Right cardiac atrium (tissue), 5 donors: Measurements from ENCODE around the gene AGAP1. TPM values are rescaled to one million over a fixed set of nuclear protein-coding genes. Genes with fewer than 3 reads are reported as not detected.

Experiments used
- ATAC-seq, 2 donors: fragments of 200-7000 bp; cut with Tn5 transposase; one replicate each; pipeline versions ENCODE4 v1.8.0 to v1.9.1; 2020; ENCODE audit warnings: moderate library complexity in 2 of 2, mild to moderate bottlenecking in 1 of 2
- DNase-seq, 3 donors: peaks; one replicate each; pipeline ENCODE4 v3.0.0-alpha.2; 2020
- H3K27ac ChIP-seq: one replicate; pipeline ENCODE4 v1.5.1; 2013; ENCODE audit warnings: mild to moderate bottlenecking, low read length, control low read depth, moderate library complexity
- H3K27me3 ChIP-seq: one replicate; pipeline ENCODE4 v1.6.1; 2013; ENCODE audit not compliant: control insufficient read depth, insufficient read depth
- H3K4me1 ChIP-seq: one replicate; pipeline ENCODE4 v1.6.1; 2013; ENCODE audit warnings: low read length; ENCODE audit not compliant: control insufficient read depth, insufficient read depth
- H3K4me3 ChIP-seq: one replicate; pipeline ENCODE4 v1.5.1; 2013; ENCODE audit warnings: low read length, control low read depth
- H3K9me3 ChIP-seq: one replicate; pipeline ENCODE4 v1.6.1; 2013; ENCODE audit warnings: low read length; ENCODE audit not compliant: control insufficient read depth
- WGBS: extraction: QIAGEN DNeasy Blood & Tissue Kit; methylation state at CpG from one replicate; pipeline ENCODE4 v1.1.7; 2013; 5-methylcytosine and 5-hydroxymethylcytosine counted together
- intact Hi-C, 4 donors: fragments of 100-400 bp; cut with DNase I; formaldehyde crosslinking; loops; one replicate each; pipeline versions ENCODE4 v1.11.0 to v1.14.0; 2022 to 2023
- polyA plus RNA-seq: library from polyadenylated mRNA; stranded (reverse); fragments of 200-250 nt; gene quantifications from one replicate; pipeline ENCODE4 v1.2.3, GENCODE V29; 2013
- total RNA-seq, 4 donors: library from RNA; stranded (reverse); fragmentation: NEBNext Ultra II Directional; extraction: Animal tissue kit (Norgen Biotek cat#: 25700); gene quantifications; one replicate each; pipeline ENCODE4 v1.2.1, GENCODE V29; 2021
- donor health status: healthy with polysubstance abuse.
- donor health status: DM: no; HTN: yes; CAD: no.
- donor health status: DM: no; HTN: no; CAD: no.
- donor health status: DM: no; HTN: yes; CAD: no; lungs with severe emphysema.
- donor health status: DM: yes; HTN: yes; CAD: no.

AGAP1 gene
- total and polyA plus RNA-seq, 5 donors: 10.5 to 25.3 (median 22.6) TPM

GRCh38 chr2:236040600-236041328, 546.9 kb downstream of the AGAP1 start:
- H3K4me3 ChIP-seq: no peak overlapping the region
- DNase-seq (no peak), ATAC-seq (no peak)
- intact Hi-C loops: no loop called here
- H3K27me3 ChIP-seq: no peaks in the 10 kb centered on the region
- H3K9me3 ChIP-seq: no peaks in the 10 kb centered on the region
- 89% methylated on average over 21 of the region's 21 CpGs for WGBS
- H3K4me1 ChIP-seq: no peaks in the 10 kb centered on the region
- H3K27ac ChIP-seq: no peak overlapping the region

GRCh38 chr2:236041616-236042015, 547.8 kb downstream of the AGAP1 start:
- no peak overlapping the region for H3K4me3 ChIP-seq
- intact Hi-C loops: no loop called here
- H3K4me1 ChIP-seq: no peaks in the 10 kb centered on the region
- H3K27ac ChIP-seq: no peak overlapping the region
- H3K9me3 ChIP-seq: no peaks in the 10 kb centered on the region
- ATAC-seq (no peak), DNase-seq (no peak)
- WGBS: 91% methylated on average over 8 of the region's 8 CpGs
- H3K27me3 ChIP-seq: no peaks in the 10 kb centered on the region

DNA sequence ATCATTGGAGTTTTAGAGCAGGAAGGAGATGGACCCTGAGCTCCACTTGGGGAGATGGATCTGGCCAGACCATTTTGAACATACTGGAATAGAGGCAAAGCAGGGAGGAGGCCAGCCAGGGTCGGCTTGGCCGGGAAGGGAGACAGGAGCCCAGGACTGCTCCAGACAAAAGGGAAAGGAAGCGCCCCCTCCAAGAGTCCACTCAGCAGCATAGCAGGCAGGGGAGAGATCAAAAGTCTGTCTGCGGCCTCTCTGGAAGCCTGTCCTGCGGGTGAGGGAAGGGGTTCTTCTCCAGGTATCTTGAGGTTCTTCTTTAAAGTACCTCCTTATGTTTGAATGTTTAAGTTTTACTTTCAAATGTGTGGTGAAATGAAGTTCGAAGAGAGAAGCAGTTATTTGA, 548.2 kb downstream of the AGAP1 start:
- intact Hi-C loops: no loop called here
- H3K4me3 ChIP-seq: no peak overlapping the region

GRCh38 chr2:236044191-236044590, 550.3 kb downstream of the AGAP1 start:
- 89% methylated on average over 6 of the region's 6 CpGs for WGBS
- Histone ChIP-seq H3K9me3 (no peaks in the 10 kb centered on the region), H3K27me3 (no peaks in the 10 kb centered on the region), H3K27ac (no peak overlapping the region), H3K4me1 (no peaks in the 10 kb centered on the region), H3K4me3 (no peak overlapping the region)
- DNase-seq (no peak), ATAC-seq (no peak)
- intact Hi-C loops: no loop called here

More for the DNA sequence above, 548.2 kb downstream of the AGAP1 start:
- Histone ChIP-seq H3K27me3 (no peaks in the 10 kb centered on the region), H3K9me3 (no peaks in the 10 kb centered on the region), H3K27ac (no peak overlapping the region), H3K4me1 (no peaks in the 10 kb centered on the region)
- WGBS: 92% methylated on average over 6 of the region's 6 CpGs
- ATAC-seq (no peak), DNase-seq (no peak)

GRCh38 chr2:236045251-236046235, 551.7 kb downstream of the AGAP1 start:
- intact Hi-C loops: no loop called here

DNA sequence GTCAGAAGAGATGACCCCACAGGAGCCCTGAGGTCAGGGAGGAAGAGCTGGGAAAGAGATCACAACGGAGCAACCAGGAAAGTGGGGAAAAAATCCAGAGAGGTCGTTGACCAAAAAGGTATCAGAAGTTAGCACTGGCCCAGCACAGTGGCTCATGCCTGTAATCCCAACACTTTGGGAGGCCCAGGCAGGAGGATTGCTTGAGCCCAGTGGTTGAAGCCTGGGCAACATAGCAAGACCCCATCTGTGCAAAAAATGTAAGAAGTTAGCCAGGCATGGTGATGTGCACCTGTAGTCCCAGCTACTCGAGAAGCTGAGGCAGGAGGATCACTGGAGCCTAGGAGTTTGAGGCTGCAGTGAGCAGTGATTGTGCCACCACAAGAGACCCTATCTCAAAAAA, 552.9 kb downstream of the AGAP1 start:
- H3K27ac ChIP-seq: no peak overlapping the region
- intact Hi-C loops: no loop called here
- no peaks in the 10 kb centered on the region for H3K4me1 ChIP-seq
- no peaks in the 10 kb centered on the region for H3K27me3 ChIP-seq
- H3K9me3 ChIP-seq: no peaks in the 10 kb centered on the region
- H3K4me3 ChIP-seq: no peak overlapping the region
- ATAC-seq (no peak), DNase-seq (no peak)
- WGBS: 84% methylated on average over 3 of the region's 3 CpGs

More at GRCh38 chr2:236045251-236046235, 551.7 kb downstream of the AGAP1 start:
- DNase-seq (no peak), ATAC-seq (no peak)
- H3K4me3 ChIP-seq: no peak overlapping the region
- no peaks in the 10 kb centered on the region for H3K4me1 ChIP-seq
- no peak overlapping the region for H3K27ac ChIP-seq
- no peaks in the 10 kb centered on the region for H3K9me3 ChIP-seq
- 93% methylated on average over 26 of the region's 26 CpGs for WGBS
- no peaks in the 10 kb centered on the region for H3K27me3 ChIP-seq

GRCh38 chr2:236047176-236047575, 553.3 kb downstream of the AGAP1 start:
- no peak overlapping the region for H3K27ac ChIP-seq
- WGBS: 89% methylated on average over 10 of the region's 10 CpGs
- no peaks in the 10 kb centered on the region for H3K4me1 ChIP-seq
- H3K27me3 ChIP-seq: no peaks in the 10 kb centered on the region
- intact Hi-C loops: no loop called here
- no peak overlapping the region for H3K4me3 ChIP-seq
- H3K9me3 ChIP-seq: no peaks in the 10 kb centered on the region
- DNase-seq (no peak), ATAC-seq (no peak)

DNA sequence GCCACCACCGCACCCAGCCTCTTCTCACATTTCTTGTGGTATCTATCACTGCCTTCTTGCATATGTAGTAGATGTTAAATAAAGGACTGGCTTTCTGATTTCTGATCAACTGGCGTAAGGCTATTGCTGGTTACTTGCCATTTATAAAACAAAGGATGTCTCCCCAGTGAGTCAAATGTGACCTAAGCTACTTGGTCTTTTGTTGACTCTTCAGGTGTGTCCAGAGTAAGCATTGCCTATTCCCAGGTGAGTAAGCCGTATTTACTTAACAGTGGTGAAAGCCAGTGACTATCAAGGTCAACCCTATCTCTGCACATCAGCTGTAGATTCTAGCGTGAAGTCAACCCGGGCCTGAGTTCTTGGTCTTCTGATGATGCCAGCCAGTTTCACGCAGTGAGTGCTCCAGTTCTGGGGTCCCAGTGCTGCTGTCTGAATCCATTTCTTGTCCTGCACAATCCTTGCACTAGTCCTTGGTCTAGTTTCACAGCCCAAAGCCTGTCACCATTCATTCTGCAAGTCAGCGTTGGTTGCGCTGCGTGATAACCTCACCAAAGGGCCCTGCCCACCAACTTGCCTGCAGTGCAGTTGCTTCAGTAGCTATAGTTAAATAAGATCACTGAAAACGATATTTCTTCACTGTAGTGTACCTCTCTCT, 554.2 kb downstream of the AGAP1 start:
- ATAC-seq (no peak), DNase-seq (no peak)

DNA sequence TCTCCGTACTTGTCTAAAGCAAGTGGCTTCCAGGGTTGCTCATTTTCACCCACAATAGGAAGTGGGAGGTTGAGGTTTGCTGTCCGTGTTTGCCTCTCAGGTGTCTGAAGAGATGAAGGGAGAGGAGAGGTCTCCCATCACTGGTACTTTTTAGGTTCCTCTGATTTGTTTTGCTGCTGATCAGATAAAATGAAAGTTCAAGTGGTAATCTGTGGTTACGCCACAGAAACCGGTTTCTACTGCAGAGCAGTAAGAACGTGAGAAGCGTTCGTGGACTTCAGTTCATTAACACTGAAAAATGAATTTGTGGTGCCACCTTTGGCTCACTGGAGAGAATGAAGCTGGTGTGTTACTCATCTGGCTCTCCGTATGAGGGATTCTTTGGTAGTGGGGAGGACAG, 556.1 kb downstream of the AGAP1 start:
- DNase-seq (no peak), ATAC-seq (no peak)
- Histone ChIP-seq H3K4me3 (no peak overlapping the region), H3K27me3 (no peaks in the 10 kb centered on the region), H3K4me1 (no peaks in the 10 kb centered on the region), H3K27ac (no peak overlapping the region), H3K9me3 (no peaks in the 10 kb centered on the region)
- intact Hi-C loops: no loop called here
- 84% methylated on average over 8 of the region's 8 CpGs for WGBS

More for the DNA sequence above, 554.2 kb downstream of the AGAP1 start:
- Histone ChIP-seq H3K9me3 (no peaks in the 10 kb centered on the region), H3K4me1 (no peaks in the 10 kb centered on the region), H3K27me3 (no peaks in the 10 kb centered on the region), H3K27ac (no peak overlapping the region), H3K4me3 (no peak overlapping the region)
- intact Hi-C loops: no loop called here
- 92% methylated on average over 10 of the region's 10 CpGs for WGBS

- Histone ChIP-seq H3K4me3 (no peak overlapping the region), H3K27me3 (no peaks in the 10 kb centered on the region), H3K27ac (no peak overlapping the region), H3K4me1 (no peaks in the 10 kb centered on the region), H3K9me3 (no peaks in the 10 kb centered on the region)
- WGBS: 72% methylated on average over 10 of the region's 10 CpGs
- ATAC-seq: no peak
- DNase-seq: no peak
- intact Hi-C loops: no loop called here
These were observed 557.5 kb downstream of the AGAP1 start for GRCh38 chr2:236051351-236051750.

GRCh38 chr2:236051806-236052205, 558.0 kb downstream of the AGAP1 start:
- WGBS: 87% methylated on average over 11 of the region's 11 CpGs
- Histone ChIP-seq H3K27me3 (no peaks in the 10 kb centered on the region), H3K4me1 (no peaks in the 10 kb centered on the region), H3K27ac (no peak overlapping the region), H3K4me3 (no peak overlapping the region), H3K9me3 (no peaks in the 10 kb centered on the region)
- DNase-seq (no peak), ATAC-seq (no peak)
- intact Hi-C loops: no loop called here
